Spinal cord (tissue), 10 donors: Measurements from ENCODE around the gene DCAKD. TPM values are rescaled to one million over a fixed set of nuclear protein-coding genes. Genes with fewer than 3 reads are reported as not detected.

ENCODE experiments used
- DNase-seq, 6 donors: peaks; one replicate each; pipeline versions ENCODE4 v3.0.0 to v3.0.0-alpha.2; 2013 to 2015; ENCODE audit warnings: low spot score in 6 of 6, low read depth in 4 of 6
- H3K27ac ChIP-seq: one replicate; pipeline ENCODE4 v1.5.1; 2013; ENCODE audit warnings: low read depth, low read length, control low read depth
- H3K27me3 ChIP-seq: one replicate; pipeline ENCODE4 v1.6.1; 2013; ENCODE audit warnings: low read length; ENCODE audit not compliant: control insufficient read depth, insufficient read depth
- H3K36me3 ChIP-seq: one replicate; pipeline ENCODE4 v1.6.1; 2013; ENCODE audit warnings: low read length; ENCODE audit not compliant: control insufficient read depth, insufficient read depth
- H3K4me1 ChIP-seq: one replicate; pipeline ENCODE4 v1.6.1; 2013; ENCODE audit warnings: low read length; ENCODE audit not compliant: control insufficient read depth, insufficient read depth
- H3K4me3 ChIP-seq: one replicate; pipeline ENCODE4 v1.5.1; 2013; ENCODE audit warnings: low read depth, low read length, control low read depth
- H3K9me3 ChIP-seq: one replicate; pipeline ENCODE4 v1.6.1; 2013; ENCODE audit warnings: low read length; ENCODE audit not compliant: control insufficient read depth, insufficient read depth
- WGBS: methylation state at CpG from one replicate; pipeline ENCODE4 v1.1.5; 2013; ENCODE audit warnings: missing lambda C conversion rate; ENCODE audit not compliant: insufficient coverage; 5-methylcytosine and 5-hydroxymethylcytosine counted together
- polyA plus RNA-seq, 2 donors: library from polyadenylated mRNA; unstranded; fragments of 120-200 nt; gene quantifications; one replicate each; pipeline ENCODE4 v1.2.1, GENCODE V29; 2013; ENCODE audit not compliant: insufficient read length in 2 of 2
- total RNA-seq, 2 donors: library from RNA; depleted of rRNA in 1 of 2; stranded (reverse); fragments of 120-200 nt in 1 of 2; fragments of >200 nt in 1 of 2; gene quantifications; one replicate each; pipeline versions ENCODE4 v1.2.3 to v1.2.4, GENCODE V29; 2013 to 2014
- donor health status: healthy.

The DCAKD gene
- total and polyA plus RNA-seq, 4 donors: 34.6 to 79.1 (median 59.3) TPM

- Histone ChIP-seq H3K9me3 (no peaks in the 10 kb centered on the region), H3K27me3 (peaks cover 5% of the 10 kb centered on the region), H3K27ac (peak overlapping the region; percentile 3), H3K4me1 (peaks cover 52% of the 10 kb centered on the region), H3K4me3 (peak overlapping the region; percentile 46), H3K36me3 (peaks cover 36% of the 10 kb centered on the region)
- 5% methylated on average over 57 of the region's 57 CpGs for WGBS
- DNase-seq: peak in 2 of 6 donors; percentile 83 to 87
Measured at GRCh38 chr17:45021607-45022287, 29.7 kb downstream of the DCAKD start.

- H3K9me3 ChIP-seq: no peaks in the 10 kb centered on the region
- peak overlapping the region; percentile 64 for H3K27ac ChIP-seq
- peaks cover 30% of the 10 kb centered on the region for H3K36me3 ChIP-seq
- peaks cover 52% of the 10 kb centered on the region for H3K4me1 ChIP-seq
- peaks cover 5% of the 10 kb centered on the region for H3K27me3 ChIP-seq
- DNase-seq: peak in 3 of 6 donors; percentile 55 to 89 (median 81)
- WGBS: 17% methylated on average over 8 of the region's 17 CpGs
- H3K4me3 ChIP-seq: no peak overlapping the region
Measured at GRCh38 chr17:45020354-45021138, 30.9 kb downstream of the DCAKD start.

GRCh38 chr17:45018848-45019711 is 32.4 kb downstream of the DCAKD start:
- peak overlapping the region; percentile 42 for H3K4me3 ChIP-seq
- DNase-seq: peak in 2 of 6 donors; percentile 75 to 84
- 2% methylated on average over 82 of the region's 82 CpGs for WGBS
- peaks cover 23% of the 10 kb centered on the region for H3K36me3 ChIP-seq
- no peak overlapping the region for H3K27ac ChIP-seq
- peaks cover 52% of the 10 kb centered on the region for H3K4me1 ChIP-seq
- no peaks in the 10 kb centered on the region for H3K9me3 ChIP-seq
- peaks cover 5% of the 10 kb centered on the region for H3K27me3 ChIP-seq

- H3K4me1 ChIP-seq: peaks cover 57% of the 10 kb centered on the region
- no peak overlapping the region for H3K27ac ChIP-seq
- H3K4me3 ChIP-seq: peak overlapping the region; percentile 42
- no peaks in the 10 kb centered on the region for H3K9me3 ChIP-seq
- H3K27me3 ChIP-seq: peaks cover 5% of the 10 kb centered on the region
- DNase-seq: no peak
- 32% methylated on average over 2 of the region's 4 CpGs for WGBS
- peaks cover 17% of the 10 kb centered on the region for H3K36me3 ChIP-seq
Measured at GRCh38 chr17:45018514-45018847, 33.0 kb downstream of the DCAKD start.

DNA sequence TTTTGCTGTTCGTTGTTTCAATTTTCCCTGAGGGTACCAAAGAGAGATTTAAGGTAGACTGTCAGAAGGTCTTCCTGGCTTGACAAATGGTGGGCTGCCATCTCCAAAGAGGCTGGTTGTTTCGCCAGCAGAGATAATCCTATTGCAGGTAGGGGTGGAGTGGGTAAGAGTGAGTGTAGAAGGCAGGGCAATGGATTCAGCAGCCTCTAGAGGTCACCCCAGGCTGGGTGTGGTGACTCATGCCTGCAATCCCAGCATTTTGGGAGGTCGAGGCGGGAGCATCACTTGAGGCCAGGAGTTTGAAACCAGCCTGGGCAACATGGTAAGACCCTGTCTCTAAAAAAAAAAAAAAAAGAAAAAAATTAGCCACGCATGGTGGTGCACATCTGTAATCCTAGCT is 34.6 kb downstream of the DCAKD start:
- peaks cover 58% of the 10 kb centered on the region for H3K4me1 ChIP-seq
- 66% methylated on average over 2 of the region's 5 CpGs for WGBS

DNA sequence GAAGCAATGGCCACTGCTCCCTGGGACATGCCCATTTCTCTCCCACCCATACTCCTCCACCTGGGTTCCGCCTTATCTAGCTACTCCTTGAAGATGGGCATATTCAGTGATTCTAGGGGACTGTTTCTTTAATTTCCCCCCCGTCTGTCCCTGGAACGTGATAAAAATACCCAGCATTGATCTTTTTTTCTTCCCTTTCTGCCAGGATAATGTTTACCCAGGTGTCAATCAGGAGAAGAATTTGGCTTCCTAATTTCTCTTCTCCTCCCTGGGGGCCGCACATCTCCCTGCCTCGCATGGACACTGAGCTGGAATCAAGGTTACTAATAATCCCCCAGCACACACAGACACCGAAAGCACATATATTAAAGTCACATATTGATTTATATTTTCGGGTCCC is 35.2 kb downstream of the DCAKD start:
- 52% methylated on average over 2 of the region's 7 CpGs for WGBS
- no peaks in the 10 kb centered on the region for H3K36me3 ChIP-seq

More for the DNA sequence above, 34.6 kb downstream of the DCAKD start:
- Histone ChIP-seq H3K9me3 (no peaks in the 10 kb centered on the region), H3K27ac (no peak overlapping the region), H3K4me3 (no peak overlapping the region), H3K36me3 (peaks cover 3% of the 10 kb centered on the region), H3K27me3 (peaks cover 5% of the 10 kb centered on the region)
- no peak for DNase-seq

DNA sequence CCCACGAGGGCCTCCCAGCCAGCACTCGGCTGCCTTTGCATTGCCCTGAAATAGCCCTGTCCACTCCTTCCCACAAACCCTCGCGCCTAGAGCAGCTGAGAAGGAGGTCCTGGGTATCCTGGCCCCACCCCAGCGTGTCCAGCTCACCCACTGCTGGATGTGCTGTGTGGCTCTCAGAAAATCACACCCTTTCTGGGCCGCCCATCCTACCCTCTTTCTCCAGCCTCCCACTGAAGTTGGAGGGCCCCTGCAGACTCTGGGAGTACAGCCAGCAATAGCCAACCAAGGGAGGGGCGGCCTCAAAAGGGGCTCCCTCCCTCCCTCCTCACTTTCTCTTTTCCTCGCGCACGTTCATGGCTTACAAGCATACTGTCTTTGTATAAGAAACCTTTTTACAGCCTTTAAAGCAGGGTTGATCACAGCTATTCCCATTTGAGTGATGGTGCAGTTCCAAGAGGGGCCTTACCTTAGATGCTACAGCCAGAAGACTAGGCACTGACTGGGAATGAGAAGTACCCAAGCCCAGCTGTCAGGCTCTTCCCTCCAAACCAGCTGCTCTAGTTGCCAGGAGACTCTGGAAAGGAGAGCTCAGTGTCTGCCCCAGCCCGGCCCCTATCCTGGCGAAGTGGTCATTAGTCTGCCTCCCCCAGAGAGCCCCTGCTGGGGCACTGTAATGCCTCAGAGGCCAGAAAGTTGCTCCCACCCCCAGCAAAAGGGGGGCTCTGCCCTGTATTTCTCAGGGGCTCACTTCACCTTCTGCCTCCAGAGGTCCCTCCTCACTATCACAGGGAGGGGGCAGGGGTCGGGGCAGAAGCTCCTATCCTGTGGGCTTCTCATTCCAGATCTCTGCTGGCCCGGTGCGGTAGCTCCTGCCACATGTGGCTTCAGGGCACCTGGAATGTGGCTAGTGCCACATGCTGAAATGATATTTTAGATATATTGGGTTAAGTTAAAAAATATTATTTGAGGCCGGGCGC is 38.1 kb downstream of the DCAKD start:
- no peaks in the 10 kb centered on the region for H3K36me3 ChIP-seq
- peak overlapping the region; percentile 86 for H3K27ac ChIP-seq
- H3K4me1 ChIP-seq: peaks cover 35% of the 10 kb centered on the region
- no peaks in the 10 kb centered on the region for H3K27me3 ChIP-seq
- H3K4me3 ChIP-seq: peak overlapping the region; percentile 0
- DNase-seq: peak in 3 of 6 donors; percentile 42 to 84 (median 83)
- H3K9me3 ChIP-seq: no peaks in the 10 kb centered on the region
- 43% methylated on average over 14 of the region's 17 CpGs for WGBS

More for the DNA sequence above, 35.2 kb downstream of the DCAKD start:
- Histone ChIP-seq H3K4me1 (peaks cover 52% of the 10 kb centered on the region), H3K9me3 (no peaks in the 10 kb centered on the region), H3K4me3 (no peak overlapping the region), H3K27me3 (peaks cover 5% of the 10 kb centered on the region), H3K27ac (no peak overlapping the region)
- peak in 2 of 6 donors; percentile 37 to 39 for DNase-seq

GRCh38 chr17:45011767-45012166 is 39.7 kb downstream of the DCAKD start:
- H3K27ac ChIP-seq: no peak overlapping the region
- 100% methylated on average over 1 of the region's 1 CpG for WGBS
- H3K4me3 ChIP-seq: no peak overlapping the region
- H3K9me3 ChIP-seq: no peaks in the 10 kb centered on the region
- H3K27me3 ChIP-seq: no peaks in the 10 kb centered on the region
- H3K4me1 ChIP-seq: peaks cover 31% of the 10 kb centered on the region
- no peak for DNase-seq
- H3K36me3 ChIP-seq: no peaks in the 10 kb centered on the region
